Astrocyte of the spinal cord (primary cell): ENCODE results near the gene PMS1.
A peak's percentile ranks its signal among the peaks of the same experiment; 100 is the strongest.

ENCODE experiments used
- DNase-seq: peaks from one replicate; pipeline ENCODE4 v3.0.0; 2011; ENCODE audit warnings: low read depth, low spot score
- H3K4me3 ChIP-seq: 2 replicates; pipeline ENCODE4 v1.5.1; 2011; ENCODE audit warnings: low read depth, mild to moderate bottlenecking, low read length, moderate library complexity
- CTCF ChIP-seq: IDR thresholded peaks from 2 replicates; pipeline ENCODE4 v1.5.1; 2012; ENCODE audit warnings: low read depth, mild to moderate bottlenecking, low read length, inconsistent platforms
- in situ Hi-C: cut with HindIII; loops from 2 replicates; pipeline ENCODE4 v1.10.0; 2017; ENCODE audit warnings: low sequenced_read_pairs

PMS1 gene

DNA sequence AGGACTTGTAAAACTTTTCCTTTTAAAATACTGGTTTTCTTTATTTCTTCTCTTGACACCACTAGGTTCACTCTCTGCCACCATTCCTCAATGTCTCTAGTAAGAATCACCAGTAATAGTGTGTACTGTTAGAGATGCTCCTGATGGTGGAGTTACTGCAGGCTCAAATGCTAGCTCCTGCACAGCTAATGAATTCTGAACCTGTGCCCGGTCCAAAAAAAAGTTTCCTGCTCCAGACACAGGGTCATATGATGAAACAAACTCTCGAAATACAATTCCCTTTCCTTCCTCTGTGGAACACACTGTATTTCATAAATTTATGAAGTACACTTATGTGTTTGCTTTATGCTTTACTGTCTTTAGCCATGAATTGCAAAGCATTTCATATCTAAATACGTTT lies 19.2 kb downstream of the PMS1 start:
- in situ Hi-C loops, result no loop called here
- no peak overlapping the region for H3K4me3 ChIP-seq
- no peak for DNase-seq
- no peak for TF ChIP-seq CTCF

GRCh38 chr2:189818249-189819038 lies 34.2 kb downstream of the PMS1 start:
- in situ Hi-C loops, result no loop called here
- TF ChIP-seq CTCF, result no peak
- H3K4me3 ChIP-seq, result no peak overlapping the region
- DNase-seq, result no peak

DNA sequence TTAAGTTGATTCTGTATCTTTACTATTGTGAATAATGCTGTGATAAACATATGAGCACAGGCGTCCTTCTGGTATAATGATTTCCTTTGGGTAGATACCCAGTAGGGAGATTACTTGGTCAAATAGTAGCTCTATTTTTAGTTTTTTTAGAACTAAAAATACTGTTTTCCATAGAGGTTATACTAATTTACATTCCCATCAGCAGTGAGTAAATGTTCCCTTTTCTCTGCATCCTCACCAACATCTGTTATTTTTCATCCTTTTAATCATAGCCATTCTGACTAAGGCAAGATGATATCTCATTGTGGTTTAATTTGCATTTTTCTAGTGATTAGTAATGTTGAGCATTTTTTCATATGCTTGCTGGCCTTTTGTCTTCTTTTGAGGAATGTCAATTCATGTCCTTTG lies 35.1 kb downstream of the PMS1 start:
- peak; percentile 56 for DNase-seq
- H3K4me3 ChIP-seq, result no peak overlapping the region
- in situ Hi-C loops, result no loop called here
- no peak for TF ChIP-seq CTCF

DNA sequence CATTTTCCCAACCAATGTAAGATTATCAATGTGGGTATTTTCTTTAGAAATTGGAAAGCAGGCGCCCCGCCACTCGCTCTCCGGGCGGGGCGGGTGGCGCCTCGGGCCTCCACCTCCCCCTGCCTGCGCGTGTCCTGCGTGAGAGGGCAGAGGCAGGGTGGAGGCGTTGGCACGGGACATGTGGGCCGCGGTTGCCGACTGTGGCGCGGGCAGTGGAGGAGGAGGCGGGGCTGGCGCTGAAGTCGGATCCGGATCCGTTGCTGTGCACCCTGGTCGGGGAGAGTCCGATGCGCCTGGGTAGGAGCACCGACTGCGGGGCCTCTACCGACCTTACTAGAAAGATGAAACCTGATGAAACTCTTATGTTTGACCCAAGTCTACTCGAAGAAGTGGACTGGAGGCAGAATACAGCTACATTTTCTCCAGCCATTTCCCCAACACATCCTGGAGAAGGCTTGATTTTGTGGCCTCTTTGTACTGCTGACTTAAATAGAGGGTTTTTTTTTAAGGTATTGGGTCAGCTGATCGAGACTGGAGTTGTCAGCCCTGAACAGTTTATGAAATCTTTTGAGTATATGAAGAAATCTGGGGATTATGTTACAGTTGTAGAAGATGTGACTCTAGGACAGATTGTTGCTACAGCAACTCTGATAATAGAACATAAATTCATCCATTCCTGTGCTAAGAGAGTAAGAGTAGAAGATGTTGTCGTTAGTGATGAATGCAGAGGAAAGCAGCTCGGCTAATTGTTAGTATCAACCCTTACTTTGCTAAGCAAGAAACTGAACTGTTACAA lies 37.9 kb downstream of the PMS1 start:
- no peak for TF ChIP-seq CTCF
- in situ Hi-C loops, result no loop called here
- H3K4me3 ChIP-seq, result no peak overlapping the region
- DNase-seq, result peak; percentile 29

DNA sequence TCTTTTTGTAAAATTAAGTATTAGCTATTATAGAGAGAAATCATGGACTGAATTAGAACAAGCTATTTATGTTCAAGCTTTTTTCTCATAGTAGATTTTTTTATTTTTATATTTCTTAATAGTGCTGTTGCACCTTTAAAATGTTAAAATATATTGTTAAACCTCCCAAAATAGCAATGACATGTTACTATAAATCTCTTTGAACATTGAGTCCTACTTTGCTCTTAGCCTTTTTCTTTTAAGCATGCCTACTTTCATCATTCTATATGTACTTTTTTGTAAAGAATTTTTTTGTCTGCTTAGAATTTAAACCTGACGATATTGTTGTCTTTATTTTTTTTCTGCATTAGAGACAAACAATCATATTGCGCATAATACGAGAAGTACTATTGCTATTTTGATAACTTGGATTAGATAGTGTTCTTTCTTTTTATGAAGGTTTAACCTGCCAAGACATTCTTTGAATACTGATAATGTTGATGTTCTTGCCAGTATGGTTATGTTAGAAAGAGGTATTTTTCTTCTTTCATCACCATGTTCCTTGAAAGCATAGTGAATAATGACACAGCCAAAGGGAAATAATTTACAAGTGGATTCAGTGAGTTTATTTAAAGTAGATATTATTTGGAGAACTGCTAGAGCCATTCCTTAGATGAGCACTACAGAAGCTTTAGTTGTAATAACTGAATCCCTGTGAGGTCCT lies 40.6 kb downstream of the PMS1 start:
- no peak for DNase-seq
- in situ Hi-C loops, result no loop called here
- no peak for TF ChIP-seq CTCF
- H3K4me3 ChIP-seq, result no peak overlapping the region

DNA sequence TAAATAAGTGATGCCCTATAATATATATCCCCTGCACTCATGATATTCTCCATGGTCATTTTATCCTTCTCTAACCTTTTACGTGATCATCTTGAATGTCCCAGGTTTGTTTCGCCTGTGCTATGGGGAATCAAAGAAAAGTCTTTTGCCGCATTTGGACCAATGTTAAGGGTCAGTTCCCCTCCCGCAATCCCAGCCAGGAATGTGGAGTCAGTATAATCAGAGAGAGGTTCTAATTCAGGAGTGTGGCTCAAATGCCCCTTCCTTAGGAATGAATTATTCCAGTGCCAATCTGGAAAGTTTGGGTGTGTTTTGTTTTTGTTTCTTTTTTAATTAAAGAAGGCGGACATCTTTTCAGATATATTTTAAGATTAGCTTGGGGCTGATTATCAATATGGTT lies 41.8 kb downstream of the PMS1 start:
- in situ Hi-C loops, result no loop called here
- DNase-seq, result no peak
- H3K4me3 ChIP-seq, result no peak overlapping the region
- TF ChIP-seq CTCF, result no peak
